ENCODE results near the gene TMEM119. TPM values are rescaled to one million over a fixed set of nuclear protein-coding genes. Genes with fewer than 3 reads are reported as not detected.

The TMEM119 gene
- total and polyA plus RNA-seq, 7 experiments from 2014 or later: 0.13 to 1.6 (median 0.50) TPM; not detected in 1

DNA sequence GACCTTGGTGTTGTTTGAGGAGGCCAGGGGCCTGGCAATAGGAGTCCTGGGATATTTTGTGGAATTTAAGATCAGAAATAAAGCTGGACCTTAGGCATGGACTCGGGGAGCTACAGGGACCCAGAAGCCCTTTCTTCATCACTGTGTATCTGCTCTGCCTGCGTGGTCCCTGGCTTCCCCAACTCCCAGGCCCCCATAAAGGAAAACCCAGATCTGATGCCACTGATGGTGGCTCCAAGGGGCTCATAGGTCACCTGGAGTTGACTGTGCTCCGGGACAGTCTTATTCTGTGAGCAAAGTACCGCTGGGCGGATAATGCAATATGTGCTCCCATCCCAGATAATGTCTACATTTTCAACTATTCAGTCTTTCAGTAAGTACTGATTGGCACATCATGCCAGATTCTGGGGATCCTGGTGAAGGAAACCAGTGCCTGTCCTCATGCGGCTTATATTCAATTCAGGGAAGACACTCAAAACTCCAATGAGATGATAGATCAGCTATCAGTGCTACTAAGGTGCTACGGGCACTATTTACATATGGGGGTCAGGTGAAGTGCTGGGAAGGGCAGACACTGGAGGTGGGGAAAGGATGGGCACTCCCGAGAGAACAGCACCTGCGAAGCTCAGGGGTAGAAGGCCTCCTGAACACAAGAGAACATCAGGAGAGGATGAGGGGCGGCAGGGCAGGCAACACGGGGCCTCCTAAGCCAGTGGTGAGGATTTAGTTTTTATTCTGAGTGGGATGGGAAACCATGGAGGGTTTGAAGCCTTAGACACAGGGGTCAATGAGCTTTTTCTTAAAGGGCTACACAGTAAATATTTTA is 41.3 kb upstream of the TMEM119 start:
- no peaks in the 10 kb centered on the region for H3K9me3 Mint-ChIP-seq
- no peak overlapping the region for H3K4me3 Mint-ChIP-seq
- Histone ChIP-seq H3K4me3 (ENCODE audit: low read length) (no peak overlapping the region), H3K27me3 (ENCODE audit: control insufficient read depth in 2 of 2, insufficient read depth in 2 of 2, low read length in 2 of 2) (no peaks in the 10 kb centered on the region), H3K36me3 (ENCODE audit: control insufficient read depth in 2 of 3, insufficient read depth in 3 of 3, low read length in 3 of 3) (no peaks in the 10 kb centered on the region), H3K27ac (ENCODE audit: low read depth, low read length) (no peak overlapping the region), H3K4me1 (ENCODE audit: control insufficient read depth in 2 of 2, insufficient read depth in 2 of 2, low read length in 2 of 2) (peaks cover 21 to 22% of the 10 kb centered on the region in 2 donors), H3K9me3 (ENCODE audit: control insufficient read depth in 2 of 3, low read length in 3 of 3) (no peaks in the 10 kb centered on the region)
- peak overlapping the region in 5 of 9 donors; percentile 0 to 68 (median 16) for H3K27ac Mint-ChIP-seq
- ATAC-seq: no peak
- DNase-seq: no peak
- ChIA-PET POLR2A (interaction anchor here (0.6 to 11.1 kb wide), 6 partner anchors 8 to 1486 kb away, joined by 3 to 200 read pairs (median 4); partner anchors contain the start of genes ISCU and SART3), CTCF (interaction anchor here (1.1 to 2.5 kb wide), 5 partner anchors 22 to 164 kb away, joined by 3 to 13 read pairs (median 3); no protein-coding TSS in a partner anchor)
- intact Hi-C loops (cut with micrococcal nuclease): loop anchor here in 1 of 2 donors (10.0 kb wide), 2 partner anchors 1246 to 1544 kb away; partner anchors contain the start of genes CRY1 and GLTP
- peaks cover 0 to 7% (median 0%) of the 10 kb centered on the region in 5 donors for H3K36me3 Mint-ChIP-seq
- H3K4me1 Mint-ChIP-seq: peaks cover 25 to 57% (median 39%) of the 10 kb centered on the region in 7 donors
- no peaks in the 10 kb centered on the region for H3K27me3 Mint-ChIP-seq

DNA sequence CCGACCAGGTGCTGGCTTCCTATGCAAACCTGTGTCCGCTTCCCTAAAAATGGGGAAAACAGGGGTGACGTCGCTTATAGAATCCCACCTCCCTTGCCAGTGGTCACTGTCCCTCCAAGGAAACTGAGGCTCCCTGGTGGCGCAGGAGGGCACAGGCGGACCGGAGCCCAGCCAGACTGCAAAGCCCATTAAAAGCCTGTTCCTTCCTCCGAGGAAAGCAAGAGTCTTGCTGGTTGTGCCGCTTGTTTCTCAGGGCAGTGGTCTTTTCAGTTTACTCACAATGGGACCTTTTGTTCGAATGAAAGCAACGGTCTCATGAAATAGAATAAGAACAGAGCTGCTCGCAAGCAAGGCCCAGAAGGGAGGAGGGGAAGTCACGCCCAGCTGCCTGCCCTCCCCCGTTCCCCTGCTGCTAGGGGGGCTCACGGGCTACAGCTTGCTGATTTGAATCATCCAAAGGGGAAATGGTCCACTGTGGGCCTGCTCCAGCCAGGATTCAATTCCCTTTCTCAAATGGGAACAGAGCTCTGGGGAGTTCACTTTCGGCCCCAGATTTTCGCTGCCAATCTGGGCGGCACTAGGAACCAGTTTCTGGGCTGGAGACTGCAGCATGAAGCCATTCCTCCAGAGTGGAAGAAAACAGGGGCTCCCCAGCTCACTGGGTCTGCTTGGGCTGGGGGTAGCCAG is 40.4 kb upstream of the TMEM119 start:
- peaks cover 26 to 59% (median 45%) of the 10 kb centered on the region in 7 donors for H3K4me1 Mint-ChIP-seq
- H3K9me3 Mint-ChIP-seq: no peaks in the 10 kb centered on the region
- H3K36me3 ChIP-seq (ENCODE audit: control insufficient read depth in 2 of 3, insufficient read depth in 3 of 3, low read length in 3 of 3): peaks cover 0 to 1% (median 0%) of the 10 kb centered on the region in 3 experiments
- ATAC-seq (no peak), DNase-seq (no peak)
- peak overlapping the region in 1 of 9 donors; percentile 51 for H3K27ac Mint-ChIP-seq
- intact Hi-C loops (cut with micrococcal nuclease): loop anchor here in 1 of 2 donors (10.0 kb wide), 2 partner anchors 1247 to 1543 kb away; partner anchors contain the start of genes CRY1 and GLTP
- POLR2A ChIA-PET: interaction anchor here (1.1 to 12.6 kb wide), 5 partner anchors 11 to 72 kb away, joined by 3 to 200 read pairs (median 44); partner anchors contain the start of genes ISCU and SART3
- H3K27ac ChIP-seq (ENCODE audit: low read depth, low read length): no peak overlapping the region
- no peaks in the 10 kb centered on the region for H3K9me3 ChIP-seq (ENCODE audit: control insufficient read depth in 2 of 3, low read length in 3 of 3)
- no peak overlapping the region for H3K4me3 ChIP-seq (ENCODE audit: low read length)
- peaks cover 24 to 26% of the 10 kb centered on the region in 2 donors for H3K4me1 ChIP-seq (ENCODE audit: control insufficient read depth in 2 of 2, insufficient read depth in 2 of 2, low read length in 2 of 2)
- H3K36me3 Mint-ChIP-seq: peaks cover 0 to 8% (median 0%) of the 10 kb centered on the region in 5 donors
- CTCF ChIA-PET: interaction anchor here (1.1 to 1.8 kb wide), 4 partner anchors 8 to 67 kb away, joined by 3 to 10 read pairs (median 6); no protein-coding TSS in a partner anchor
- no peaks in the 10 kb centered on the region for H3K27me3 ChIP-seq (ENCODE audit: control insufficient read depth in 2 of 2, insufficient read depth in 2 of 2, low read length in 2 of 2)
- H3K4me3 Mint-ChIP-seq: no peak overlapping the region
- no peaks in the 10 kb centered on the region for H3K27me3 Mint-ChIP-seq

DNA sequence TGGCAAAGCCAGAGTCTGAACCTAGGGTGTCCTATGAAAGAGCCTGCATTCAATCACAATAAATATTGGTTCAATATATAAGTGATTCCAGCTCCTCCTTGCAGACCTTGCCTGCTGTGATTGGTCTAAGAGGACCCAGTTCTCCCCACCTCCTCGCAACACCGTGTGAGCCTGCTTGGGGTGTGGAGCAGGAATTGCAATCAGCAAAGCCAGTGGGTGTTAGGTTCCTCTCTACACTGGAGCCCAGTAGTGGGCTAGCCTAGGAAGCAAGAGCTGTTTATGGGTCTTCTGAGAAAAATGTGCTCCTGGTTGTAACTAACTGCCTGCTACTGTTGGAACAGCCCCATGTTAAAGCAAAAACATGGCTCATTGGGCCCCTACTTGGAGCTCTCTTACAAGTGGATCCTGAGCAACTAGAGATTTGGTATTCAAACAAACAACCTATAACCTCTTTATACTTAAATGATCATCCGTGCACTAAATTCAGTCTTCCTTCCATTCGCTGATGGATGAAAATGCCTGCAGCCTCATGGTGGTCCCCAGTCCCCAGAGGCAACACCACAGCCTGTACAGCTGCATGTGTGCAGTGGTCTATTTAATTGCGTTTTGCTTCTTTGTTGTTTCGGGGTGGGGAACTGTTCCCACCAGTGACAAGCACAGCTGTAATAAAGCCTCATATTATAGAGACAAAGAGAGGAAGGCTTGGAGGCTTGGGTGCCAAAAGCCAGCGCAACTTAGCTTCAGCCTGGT is 39.5 kb upstream of the TMEM119 start:
- no peak overlapping the region for H3K27ac ChIP-seq (ENCODE audit: low read depth, low read length)
- peaks cover 0 to 5% (median 0%) of the 10 kb centered on the region in 3 experiments for H3K36me3 ChIP-seq (ENCODE audit: control insufficient read depth in 2 of 3, insufficient read depth in 3 of 3, low read length in 3 of 3)
- Mint-ChIP-seq H3K4me1 (peaks cover 26 to 59% (median 45%) of the 10 kb centered on the region in 7 donors), H3K4me3 (peak overlapping the region in 5 of 10 donors; percentile 6 to 43 (median 27)), H3K27me3 (no peaks in the 10 kb centered on the region), H3K36me3 (peaks cover 0 to 15% (median 0%) of the 10 kb centered on the region in 5 donors), H3K27ac (peak overlapping the region; percentile 19 to 95 (median 59)), H3K9me3 (no peaks in the 10 kb centered on the region)
- ATAC-seq (no peak), DNase-seq (no peak)
- ChIA-PET CTCF (interaction anchor here (0.7 to 1.4 kb wide), 4 partner anchors 9 to 20 kb away, joined by 3 to 10 read pairs (median 4); no protein-coding TSS in a partner anchor), POLR2A (interaction anchor here (1.1 to 12.6 kb wide), 5 partner anchors 9 to 71 kb away, joined by 3 to 200 read pairs (median 44); partner anchors contain the start of genes ISCU and SART3)
- peaks cover 24 to 26% of the 10 kb centered on the region in 2 donors for H3K4me1 ChIP-seq (ENCODE audit: control insufficient read depth in 2 of 2, insufficient read depth in 2 of 2, low read length in 2 of 2)
- intact Hi-C loops (cut with micrococcal nuclease): loop anchor here in 1 of 2 donors (10.0 kb wide), 2 partner anchors 1247 to 1543 kb away; partner anchors contain the start of genes CRY1 and GLTP
- H3K27me3 ChIP-seq (ENCODE audit: control insufficient read depth in 2 of 2, insufficient read depth in 2 of 2, low read length in 2 of 2): no peaks in the 10 kb centered on the region
- no peaks in the 10 kb centered on the region for H3K9me3 ChIP-seq (ENCODE audit: control insufficient read depth in 2 of 3, low read length in 3 of 3)
- no peak overlapping the region for H3K4me3 ChIP-seq (ENCODE audit: low read length)

DNA sequence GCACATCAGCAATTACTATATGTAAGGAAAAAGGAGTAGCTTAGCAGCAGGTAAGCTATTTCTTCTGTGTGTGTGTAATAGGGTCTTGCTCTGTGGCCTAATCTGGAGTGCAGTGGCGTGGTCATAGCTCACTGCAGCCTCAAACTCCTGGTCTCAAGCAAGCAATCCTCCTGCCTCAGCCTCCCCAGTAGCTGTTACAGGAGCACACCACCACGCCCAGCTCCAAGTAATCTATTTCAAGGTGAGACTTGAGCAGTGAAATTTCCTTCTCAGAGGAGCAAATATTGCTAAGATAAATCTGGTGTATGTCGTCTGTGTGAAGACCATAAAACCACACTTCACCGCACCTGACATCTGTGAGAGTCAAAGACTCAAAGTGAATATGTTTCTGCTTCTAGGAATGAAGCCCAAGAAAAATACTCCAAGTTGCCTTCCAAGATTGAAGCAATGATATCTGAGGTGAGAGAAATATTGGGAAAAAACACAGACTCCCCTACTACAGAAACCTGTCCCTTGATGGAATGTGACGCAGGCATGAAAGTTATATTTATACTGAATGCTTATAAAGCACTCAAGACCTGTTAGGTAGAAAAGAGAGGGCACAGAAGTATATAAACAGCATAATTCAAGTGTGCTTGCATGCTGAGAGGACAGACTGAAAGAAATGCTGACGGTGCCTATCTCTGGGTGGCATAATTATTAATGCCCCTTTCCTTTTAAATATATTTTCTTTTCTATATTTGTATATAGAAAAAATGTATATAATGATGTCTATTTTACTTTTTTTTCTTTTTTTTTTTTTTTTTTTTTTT is 38.3 kb upstream of the TMEM119 start:
- CTCF ChIA-PET: interaction anchor here (0.5 to 10.6 kb wide), 12 partner anchors 8 to 493 kb away, joined by 3 to 149 read pairs (median 4); partner anchors contain the start of gene ISCU
- peaks cover 34 to 65% (median 53%) of the 10 kb centered on the region in 7 donors for H3K4me1 Mint-ChIP-seq

More for the DNA sequence above, 38.3 kb upstream of the TMEM119 start:
- peak overlapping the region; percentile 95 to 100 (median 98) for H3K27ac Mint-ChIP-seq
- no peaks in the 10 kb centered on the region for H3K27me3 ChIP-seq (ENCODE audit: control insufficient read depth in 2 of 2, insufficient read depth in 2 of 2, low read length in 2 of 2)
- peak overlapping the region; percentile 98 for H3K4me3 ChIP-seq (ENCODE audit: low read length)
- intact Hi-C loops (cut with micrococcal nuclease): loop anchor here (1.0 to 10.0 kb wide), 7 partner anchors 10 to 1541 kb away; partner anchors contain the start of genes CRY1 (in 1 of the 2), GLTP (in 1 of the 2), ISCU (in 1 of the 2) and SSH1 (in 1 of the 2)
- H3K36me3 Mint-ChIP-seq: peaks cover 4 to 25% (median 7%) of the 10 kb centered on the region in 5 donors
- no peaks in the 10 kb centered on the region for H3K9me3 ChIP-seq (ENCODE audit: control insufficient read depth in 2 of 3, low read length in 3 of 3)
- H3K4me1 ChIP-seq (ENCODE audit: control insufficient read depth in 2 of 2, insufficient read depth in 2 of 2, low read length in 2 of 2): peaks cover 28 to 30% of the 10 kb centered on the region in 2 donors
- peak overlapping the region; percentile 89 for H3K27ac ChIP-seq (ENCODE audit: low read depth, low read length)
- POLR2A ChIA-PET: interaction anchor here (0.6 to 12.6 kb wide), 8 partner anchors 10 to 454 kb away, joined by 3 to 200 read pairs (median 26); partner anchors contain the start of genes ISCU and SART3
- peaks cover 0 to 4% (median 0%) of the 10 kb centered on the region in 11 donors for H3K9me3 Mint-ChIP-seq
- peak in 4 of 9 donors; percentile 14 to 48 (median 28) for DNase-seq
- peaks cover 0 to 5% (median 0%) of the 10 kb centered on the region in 3 experiments for H3K36me3 ChIP-seq (ENCODE audit: control insufficient read depth in 2 of 3, insufficient read depth in 3 of 3, low read length in 3 of 3)
- H3K27me3 Mint-ChIP-seq: no peaks in the 10 kb centered on the region
- ATAC-seq: no peak
- peak overlapping the region; percentile 90 to 100 (median 99) for H3K4me3 Mint-ChIP-seq
